ENCODE measurements around the gene COL2A1.
"Not testable (repeated sequence)": the region's sequence is repeated elsewhere in the genome, so short reads cannot be mapped to it uniquely, and the experiment has no call there.

Gene COL2A1

DNA sequence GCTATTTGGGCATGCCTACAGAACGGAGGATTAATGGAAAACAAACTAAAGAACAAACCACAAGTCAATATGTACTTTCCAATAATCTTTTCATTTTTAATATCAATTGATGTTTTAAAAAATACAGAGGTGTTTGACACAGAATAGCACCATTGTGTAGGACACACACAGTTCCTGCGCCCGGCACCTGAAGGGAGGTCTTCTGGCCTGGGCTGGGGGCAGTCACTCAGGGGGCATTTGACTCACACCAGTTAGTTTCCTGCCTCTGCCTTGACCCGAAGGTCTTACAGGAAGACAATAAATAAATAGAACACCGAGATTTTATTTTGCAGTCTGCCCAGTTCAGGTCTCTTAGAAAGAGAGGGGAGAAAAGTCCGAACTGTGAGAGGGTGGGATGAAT, 31.4 kb downstream of the COL2A1 start:
- no peak for DNase-seq

DNA sequence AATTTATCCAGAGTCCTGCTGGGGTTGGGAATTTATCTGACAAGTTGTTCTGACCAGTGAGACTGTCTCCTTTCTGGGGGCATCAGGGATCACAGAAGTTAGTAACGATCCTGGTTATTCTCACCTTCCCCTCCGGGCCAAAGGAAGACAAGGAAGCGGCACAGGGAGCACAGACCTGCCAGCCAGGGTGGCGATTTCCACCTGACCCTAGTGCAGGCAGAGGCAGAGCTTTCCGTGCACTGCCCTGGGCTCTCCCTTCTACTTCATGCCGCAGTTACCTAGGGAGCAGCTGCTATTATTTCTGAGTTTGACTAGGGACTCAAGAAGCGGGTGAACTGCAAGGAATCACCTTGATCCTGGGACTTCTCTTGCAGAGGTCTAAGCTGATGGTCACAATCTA, 33.4 kb downstream of the COL2A1 start:
- no peak for DNase-seq

DNA sequence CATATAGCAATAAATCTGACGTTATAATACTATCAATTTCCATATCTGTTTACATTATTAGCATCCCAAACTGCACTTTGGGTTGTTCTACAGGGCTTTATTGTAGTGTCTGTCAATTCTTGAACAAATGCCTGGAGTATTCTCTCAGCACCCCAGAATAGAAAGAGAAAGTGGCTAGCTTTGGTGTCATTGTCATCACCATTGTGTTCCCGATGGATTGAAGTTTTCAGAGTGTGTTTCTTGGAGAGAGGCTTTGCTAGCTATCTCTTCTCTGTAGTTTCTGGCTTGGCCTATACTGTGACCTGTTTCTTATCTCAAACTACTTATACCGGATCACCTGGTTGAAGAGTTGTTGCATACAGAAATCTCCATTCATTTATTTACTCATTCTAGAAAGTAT, 34.4 kb downstream of the COL2A1 start:
- no peak for DNase-seq

DNA sequence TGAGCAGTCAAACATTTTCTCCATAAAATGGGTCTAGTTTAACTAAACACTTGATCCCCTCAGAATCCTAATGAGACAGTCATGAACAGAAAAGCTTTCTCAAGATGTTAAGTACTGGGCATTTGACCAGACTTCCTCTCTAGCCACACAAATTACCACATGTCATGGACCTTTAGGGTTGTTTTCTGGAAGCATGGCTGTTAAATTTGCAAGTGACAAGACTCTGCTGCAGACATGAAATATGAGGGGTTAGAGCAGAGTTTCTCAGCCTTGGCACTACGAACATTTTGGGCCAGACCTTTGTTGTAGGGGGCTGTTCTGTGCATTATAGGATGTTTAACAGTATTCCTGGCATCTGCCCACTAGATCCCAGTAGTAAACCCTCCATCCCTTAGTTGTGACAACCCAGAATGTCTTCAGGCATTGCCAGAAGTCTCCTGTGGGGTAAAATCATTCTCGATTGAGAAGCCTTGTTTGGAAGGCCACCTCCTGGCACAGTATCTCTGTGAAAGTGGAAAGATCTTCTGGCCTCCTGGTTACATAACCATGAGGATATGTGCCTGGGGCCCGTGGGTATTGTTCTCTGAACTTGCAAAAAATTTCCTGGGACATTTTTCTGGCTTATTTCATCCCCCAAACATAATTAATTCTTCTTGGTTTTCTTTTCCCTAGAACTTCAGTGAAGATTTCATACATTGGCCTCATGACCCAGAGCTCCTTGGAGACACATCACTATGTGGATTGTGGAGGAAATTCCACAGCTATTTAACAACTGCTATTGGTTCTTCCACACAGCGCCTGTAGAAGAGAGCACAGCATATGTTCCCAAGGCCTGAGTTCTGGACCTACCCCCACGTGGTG, 36.6 kb downstream of the COL2A1 start:
- no peak for DNase-seq

DNA sequence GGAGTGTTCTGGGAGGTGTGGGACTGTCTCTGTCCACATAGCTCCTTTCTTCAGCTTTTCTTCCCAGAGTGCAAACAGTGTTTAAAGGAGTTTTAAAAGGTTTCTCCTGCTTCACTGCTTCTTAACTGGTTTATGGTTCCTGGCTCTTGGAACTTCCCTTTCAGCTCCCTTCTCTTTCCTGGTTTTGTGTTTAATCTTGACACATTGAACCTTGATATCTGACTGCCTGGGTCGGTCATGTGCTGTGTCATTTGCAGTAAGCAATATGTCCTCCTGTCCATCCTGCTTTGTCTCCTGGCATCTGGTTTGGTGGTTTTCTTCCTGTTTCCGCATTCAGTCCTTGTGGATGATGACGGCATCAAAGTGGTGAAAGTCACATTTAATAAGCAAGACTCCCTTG, 38.7 kb downstream of the COL2A1 start:
- no peak for DNase-seq

DNA sequence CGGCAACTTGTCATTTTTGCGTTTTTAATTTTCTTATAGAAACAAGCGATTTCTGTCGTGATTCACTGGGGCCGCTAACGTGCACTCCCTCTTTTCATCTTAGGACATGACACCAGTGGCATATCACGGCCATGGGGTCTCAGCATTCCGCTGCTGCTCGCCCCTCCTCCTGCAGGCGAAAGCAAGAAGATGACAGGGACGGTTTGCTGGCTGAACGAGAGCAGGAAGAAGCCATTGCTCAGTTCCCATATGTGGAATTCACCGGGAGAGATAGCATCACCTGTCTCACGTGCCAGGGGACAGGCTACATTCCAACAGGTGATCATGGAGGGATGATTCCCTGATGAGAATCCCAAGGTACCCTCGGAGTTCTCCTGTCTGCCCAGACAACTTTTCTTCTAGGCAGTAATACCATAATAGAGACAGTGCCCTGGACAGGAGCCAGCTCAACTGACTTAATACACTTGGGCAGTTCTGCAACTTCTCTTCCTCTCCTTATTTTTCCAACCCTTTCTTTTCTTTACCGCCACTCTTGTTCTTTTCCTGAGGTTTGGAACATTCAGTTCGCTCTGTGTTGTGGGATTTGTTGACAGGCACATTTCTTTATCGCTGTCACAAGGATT, 40.1 kb downstream of the COL2A1 start:
- peak; percentile 19 for DNase-seq

DNA sequence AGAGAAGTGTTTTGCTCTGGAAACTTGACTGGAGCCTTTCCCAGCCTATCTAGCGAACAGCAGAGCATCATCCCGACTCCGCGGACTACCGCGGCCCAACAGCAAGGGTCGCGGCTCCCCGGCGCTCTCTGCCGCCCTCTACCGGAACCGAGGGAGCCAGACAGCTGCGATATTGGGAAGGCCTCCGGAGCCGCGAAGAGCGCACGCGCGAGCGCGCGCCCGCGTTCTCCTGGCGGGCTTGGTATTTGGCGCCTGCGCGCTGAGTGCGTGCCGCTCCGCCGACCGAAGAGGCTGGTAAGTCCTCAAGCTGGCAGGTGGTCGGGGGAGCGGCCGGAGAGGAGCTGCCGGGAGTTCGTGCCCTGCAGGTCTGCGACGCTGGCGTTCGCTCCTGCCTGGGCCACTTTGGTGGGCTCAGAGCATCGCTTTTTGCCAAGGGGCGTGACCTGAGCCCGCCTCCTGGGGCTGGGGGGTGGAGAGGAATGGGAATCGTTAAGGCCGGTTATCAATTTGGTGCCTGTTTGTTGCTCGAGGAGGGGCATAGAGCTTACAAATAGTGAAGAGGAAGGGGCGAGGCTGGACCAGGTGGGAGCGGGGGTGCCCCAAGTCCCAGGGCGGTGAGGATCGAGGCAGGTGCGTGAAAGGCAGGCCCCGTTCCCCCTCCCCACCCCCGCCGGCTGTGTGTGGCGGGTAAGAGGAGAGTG, 40.8 kb downstream of the COL2A1 start, which contains the start of gene TMEM106C:
TMEM106C (plus strand) TSS at position 257 of the 701 bp plus-strand sequence. CDS start 641 bp downstream, outside the sequence.
- peak; percentile 94 for DNase-seq

DNA sequence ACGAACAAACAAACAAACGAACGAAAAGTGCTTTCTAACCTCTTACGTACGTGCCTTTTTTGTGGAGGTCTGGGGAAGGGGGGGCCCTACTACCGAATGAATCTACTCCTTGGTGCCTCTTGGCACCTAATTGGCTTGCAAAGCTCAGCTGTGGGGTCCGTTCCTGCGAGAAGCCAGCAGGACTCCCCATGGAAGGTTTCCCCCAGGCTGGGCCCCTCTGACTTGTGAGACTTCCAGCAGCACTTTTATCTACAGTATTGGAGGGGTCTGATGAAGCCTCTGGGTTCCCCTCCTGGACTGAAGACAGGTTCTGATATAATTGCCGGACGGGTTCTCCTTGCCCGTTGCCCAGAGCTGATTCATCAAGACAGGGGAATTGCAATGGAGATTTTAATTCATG, 42.1 kb downstream of the COL2A1 start:
- DNase-seq: no peak

DNA sequence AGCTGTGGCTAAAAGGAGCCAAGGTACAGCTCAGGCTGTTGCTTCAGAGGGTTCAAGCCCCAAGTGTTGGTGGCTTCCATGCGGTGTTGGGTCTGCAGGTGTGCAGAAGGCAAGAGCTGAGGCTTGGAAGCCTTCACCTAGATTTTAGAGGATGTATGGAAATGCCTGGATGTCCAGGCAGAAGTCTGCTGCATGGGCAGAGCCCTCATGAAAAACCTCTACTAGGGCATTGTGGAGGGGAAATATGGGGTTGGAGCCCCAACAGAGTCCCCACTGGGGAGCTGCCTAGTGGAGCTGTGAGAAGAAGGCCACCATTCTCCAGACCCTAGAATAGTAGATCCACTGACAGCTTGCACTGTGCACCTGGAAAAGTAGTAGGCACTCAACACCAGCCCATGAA, 46.6 kb downstream of the COL2A1 start:
- not testable (repeated sequence) for DNase-seq

DNA sequence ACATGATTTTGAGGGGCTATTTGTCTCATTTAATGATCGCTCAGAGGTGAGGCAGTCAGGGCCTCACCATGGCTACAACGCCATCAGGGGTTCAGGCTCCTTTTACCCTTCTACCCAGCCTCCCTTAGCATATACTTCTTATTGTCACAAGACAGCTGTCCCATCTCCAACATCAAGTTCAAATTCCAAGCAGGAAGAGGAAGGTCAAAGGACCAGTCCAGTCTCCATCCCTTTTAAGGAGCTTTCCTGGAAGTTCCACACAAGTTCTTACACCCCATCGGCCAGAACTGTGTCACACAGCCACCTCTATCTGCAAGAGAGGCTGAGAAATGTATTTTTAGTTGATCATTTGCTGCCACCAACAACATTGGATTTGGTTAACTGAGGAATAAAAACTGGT, 49.2 kb downstream of the COL2A1 start:
- no peak for DNase-seq

DNA sequence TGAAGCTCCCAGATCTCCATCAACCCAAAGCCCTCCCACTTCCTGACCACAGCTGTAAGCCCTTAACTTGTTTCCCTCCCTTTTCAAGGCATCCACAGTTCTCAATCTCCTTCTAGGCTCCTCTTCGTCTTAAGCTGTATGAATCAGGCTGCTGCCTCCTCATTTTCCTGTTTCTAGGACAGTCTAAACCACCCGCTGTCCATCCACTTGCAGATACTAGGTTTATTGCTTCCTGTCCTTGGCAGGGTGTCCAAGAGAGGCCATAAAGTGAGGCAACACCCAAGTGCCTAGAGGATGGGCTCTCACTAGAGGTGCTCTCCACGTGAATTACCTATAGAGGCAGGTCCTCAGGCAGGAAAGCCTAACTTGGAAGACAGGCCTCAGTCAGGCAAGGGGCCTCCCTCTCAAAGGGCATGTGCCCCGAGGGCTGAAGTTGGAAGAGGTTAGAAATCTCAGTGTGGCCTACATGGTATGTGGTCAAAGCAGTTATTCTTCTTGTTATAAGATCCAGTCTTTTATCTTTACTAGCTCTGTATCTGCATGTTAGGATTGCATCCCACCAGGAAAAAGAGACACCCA, 49.7 kb downstream of the COL2A1 start:
- no peak for DNase-seq

DNA sequence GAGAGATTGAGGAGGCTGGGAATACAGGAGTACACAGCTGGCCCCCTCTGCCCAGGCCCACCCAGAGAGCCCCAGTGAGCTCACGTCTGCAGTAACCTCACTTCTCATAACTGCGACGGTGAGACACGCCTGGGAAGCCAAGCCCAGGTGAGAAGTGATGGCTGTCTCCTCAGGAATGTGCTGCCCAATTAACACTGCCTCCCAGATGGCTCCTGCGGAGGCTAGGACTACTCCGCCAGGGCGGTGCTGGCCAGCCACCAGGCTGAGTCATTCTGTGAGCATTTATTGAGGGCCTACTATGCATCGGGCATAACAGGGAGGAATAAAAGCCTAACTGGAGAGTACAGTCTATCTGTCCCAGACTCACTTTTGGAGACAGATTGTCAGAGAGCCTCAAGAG, 50.2 kb downstream of the COL2A1 start:
- no peak for DNase-seq

DNA sequence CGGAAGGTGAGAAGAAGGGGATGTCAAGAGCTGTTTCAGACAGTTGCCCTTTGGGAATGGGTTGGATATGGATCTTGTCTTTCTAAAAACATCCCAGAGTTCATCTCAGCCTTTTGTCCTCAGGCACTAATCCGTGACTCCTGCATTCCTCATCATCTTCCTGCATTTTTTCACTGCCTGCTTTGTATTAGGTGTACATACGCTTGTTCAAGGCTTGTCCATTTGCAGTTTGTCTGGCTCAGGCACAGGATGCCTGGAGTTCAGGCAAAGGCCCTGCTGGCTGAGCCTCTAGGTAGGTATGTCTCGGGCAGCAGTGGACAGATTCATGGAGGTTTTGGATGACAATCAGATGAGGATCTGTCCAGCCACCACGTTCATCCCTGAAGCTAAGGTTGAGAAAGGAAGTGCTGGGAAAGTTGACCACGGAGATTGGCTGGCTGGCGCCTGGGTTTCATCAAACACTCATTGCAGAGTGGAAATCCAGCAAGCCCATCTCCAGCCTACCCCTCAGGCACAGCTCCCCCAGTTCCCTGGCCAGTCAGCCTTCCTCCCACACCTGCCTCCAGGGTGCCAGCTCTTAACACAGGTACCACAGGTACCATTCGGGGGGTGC, 53.3 kb downstream of the COL2A1 start:
- no peak for DNase-seq

DNA sequence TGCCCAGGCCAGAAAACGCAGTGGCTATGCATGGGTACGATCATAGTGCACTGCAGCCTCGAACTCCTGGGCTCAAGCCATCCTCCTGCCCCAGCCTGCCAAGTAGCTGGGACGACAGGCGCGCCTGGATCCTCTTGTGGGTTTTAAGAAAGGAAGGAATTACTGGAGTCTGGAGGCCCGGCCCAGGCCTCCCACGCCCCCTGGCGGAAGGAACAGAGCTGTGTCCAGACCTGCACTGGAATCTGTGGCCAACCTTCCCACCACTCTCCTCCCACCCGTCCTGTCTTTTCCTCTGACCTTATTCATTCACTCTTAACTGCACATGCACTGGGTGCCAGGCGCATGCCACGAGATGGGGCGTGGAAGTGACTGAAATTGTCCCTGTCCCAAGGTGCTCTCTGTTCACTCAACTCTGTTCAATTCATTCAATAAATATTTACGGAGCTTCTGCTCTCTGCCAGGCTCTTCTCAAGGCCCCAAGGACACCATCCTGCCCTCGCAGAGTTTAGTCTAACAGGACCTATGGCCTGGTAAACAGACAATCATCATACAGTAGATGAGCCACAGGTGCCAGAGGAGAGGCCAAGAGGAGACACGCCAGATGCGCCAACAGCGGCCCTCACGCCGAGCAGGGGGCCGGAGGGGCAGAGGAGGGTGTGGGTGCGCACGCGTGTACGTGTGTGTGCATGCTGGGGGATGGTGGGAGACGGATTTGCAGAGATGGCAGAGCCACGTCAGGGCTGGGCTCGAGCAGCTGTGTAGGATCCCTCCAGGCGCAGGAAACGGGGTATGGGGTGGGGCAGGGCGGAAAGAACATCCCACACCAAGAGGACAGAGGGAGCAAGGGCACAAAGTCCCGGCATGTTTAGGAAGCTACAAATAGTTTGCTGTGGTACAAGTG, 54.6 kb downstream of the COL2A1 start:
- DNase-seq: peak; percentile 53

DNA sequence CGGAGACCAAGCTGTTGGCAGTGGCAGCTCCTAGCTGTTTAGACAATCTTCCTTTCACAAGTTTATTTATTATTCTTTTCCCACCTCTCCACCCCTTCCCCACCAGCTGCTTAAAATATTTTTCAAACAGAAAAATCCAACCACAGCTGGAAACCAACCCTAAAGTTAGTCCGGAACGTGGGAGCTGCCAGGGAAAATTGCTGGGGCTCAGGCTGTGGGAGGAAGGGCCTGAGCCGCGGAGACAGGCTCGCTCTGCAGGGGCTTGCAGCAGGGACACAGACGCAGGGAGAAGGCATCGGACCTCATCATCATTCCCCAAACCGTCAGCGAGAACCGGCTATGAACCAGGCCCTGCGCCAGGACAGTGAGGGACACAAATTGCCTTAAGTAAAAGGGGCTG, 56.9 kb downstream of the COL2A1 start:
- DNase-seq: no peak

DNA sequence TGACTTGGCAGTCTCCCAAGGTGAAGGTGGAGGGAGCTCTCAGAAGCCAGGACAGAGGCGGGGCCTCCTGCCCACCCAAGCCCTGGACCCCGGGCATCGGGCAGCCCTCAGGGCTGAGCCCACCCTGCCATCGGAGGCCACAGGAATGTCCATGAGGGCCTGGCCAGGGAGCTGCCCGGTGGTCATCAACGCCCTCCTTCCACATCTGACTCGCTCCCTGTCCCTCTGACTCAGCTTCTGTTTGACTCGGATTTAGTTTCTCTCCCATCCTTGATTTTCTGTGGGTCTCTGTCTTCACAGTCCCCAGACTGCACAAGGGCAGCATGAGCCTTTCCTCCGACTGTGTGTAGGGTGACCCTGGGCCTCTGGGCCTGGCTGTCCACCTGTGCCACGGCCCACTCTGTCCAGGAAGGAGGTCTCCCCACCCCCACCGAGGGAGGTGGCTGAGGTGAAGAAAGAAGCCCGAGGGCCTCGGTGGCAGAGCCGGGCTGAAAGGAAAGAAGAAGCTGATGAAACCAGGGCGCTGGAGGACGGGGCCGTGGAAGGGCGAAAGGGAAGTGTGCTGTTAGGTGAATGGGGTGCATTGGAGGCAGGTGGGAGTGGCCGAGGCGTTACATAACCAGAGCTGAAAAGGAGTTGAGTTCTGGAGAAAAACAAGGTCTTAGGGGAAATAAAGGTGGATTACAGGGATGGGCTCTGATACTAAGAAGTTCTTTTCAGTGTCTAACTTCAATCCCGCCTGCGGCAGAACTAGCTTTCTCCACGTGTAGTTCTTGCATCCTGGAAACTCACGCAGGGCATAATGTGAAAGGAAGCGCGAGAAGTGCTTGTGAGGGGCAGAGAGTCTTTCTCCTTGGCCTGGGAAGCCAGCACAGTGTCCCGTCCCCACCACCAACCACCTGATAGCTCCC, 57.6 kb downstream of the COL2A1 start:
- no peak for DNase-seq

DNA sequence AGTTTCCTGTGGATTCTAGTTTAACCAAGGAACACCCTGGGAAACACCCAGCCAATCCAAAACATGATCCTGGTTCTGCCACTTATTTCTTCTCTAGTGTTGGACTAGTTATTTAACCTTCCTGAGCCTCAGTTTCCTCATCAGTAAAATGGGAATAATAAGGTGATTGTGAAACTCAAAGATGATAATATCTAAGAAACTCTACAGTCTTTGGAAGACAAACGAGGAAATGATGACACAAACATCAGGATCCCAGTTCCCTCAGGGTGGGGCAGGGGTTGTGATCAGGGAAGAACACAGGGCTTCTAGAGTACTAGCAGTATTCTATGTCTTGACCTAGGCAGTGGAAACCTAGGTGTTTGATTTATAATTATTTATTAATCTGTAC, 58.9 kb downstream of the COL2A1 start:
- no peak for DNase-seq

DNA sequence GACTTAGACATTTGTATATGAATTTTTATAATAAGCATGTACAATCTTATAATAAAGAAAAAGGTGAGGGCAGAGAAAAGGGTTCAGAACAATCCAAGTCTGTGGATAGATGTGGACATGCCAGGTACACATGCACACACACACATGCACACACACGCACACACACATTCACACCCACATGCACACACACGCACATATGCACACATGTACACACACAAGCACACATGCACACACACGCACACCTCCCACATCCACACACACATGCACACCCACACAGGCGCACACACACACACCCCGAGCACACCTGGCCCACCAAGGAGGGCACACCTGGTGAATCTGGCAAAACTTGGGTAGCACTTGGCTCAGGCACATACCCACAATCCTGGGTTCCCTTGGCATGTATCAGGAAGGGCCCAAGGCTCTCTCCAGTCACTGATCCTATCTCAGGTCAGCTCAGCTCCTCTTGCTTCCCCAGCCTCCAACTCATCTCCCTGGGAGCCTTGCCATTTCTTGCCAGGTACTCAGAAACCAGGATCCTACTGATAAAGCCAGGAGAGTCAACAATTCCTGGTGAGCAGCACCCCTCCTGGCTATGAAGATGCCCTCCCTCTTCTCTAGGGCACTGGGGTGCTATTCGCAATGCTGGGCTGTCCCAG, 59.5 kb downstream of the COL2A1 start:
- no peak for DNase-seq

DNA sequence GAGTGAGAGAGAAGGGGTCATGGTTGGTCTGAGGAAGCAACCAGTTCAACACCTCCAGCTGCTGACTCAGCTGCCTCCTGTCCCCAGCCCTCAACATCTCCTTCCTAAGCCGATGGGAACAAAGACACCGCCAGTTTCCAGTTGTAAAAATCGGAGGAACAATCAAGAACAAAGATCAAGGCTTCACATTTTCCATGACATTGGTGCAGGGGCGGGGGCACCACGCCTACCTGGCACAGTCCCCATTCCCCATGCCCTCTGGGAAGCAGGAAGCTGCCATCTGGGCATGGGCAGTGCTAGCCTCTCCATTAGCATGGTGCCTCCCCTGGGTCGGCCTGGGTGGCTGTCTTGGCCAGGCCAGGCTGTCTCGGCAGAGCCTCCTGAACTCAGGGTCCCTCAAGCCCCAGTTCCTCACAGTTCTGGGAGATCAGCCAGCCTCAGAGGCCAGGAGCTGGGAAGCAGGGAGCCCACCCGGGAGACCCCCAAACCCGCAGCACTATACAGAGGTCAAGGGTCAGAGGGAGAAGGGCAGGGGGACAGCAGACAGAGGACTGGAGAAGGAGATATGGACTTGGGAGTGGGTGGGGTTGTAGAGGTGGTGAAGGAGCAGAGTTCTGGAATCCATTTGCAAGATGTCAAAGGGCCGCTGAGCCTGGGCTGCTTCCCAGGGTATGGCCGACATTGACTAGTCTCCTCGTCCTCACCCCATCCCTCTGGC, 60.5 kb downstream of the COL2A1 start:
- DNase-seq: no peak

Measured in NCI-H1105 treated with DMSO at 0.1 percent for 48 hours (cell line).